Psoas muscle (tissue), 8 donors: ENCODE results near the gene ITGA1. TPM values are rescaled to one million over a fixed set of nuclear protein-coding genes. Genes with fewer than 3 reads are reported as not detected.
"Not testable (repeated sequence)": the region's sequence is repeated elsewhere in the genome, so short reads cannot be mapped to it uniquely, and the experiment has no call there.

Source experiments
- ATAC-seq, 4 donors: fragments of 200-7000 bp; cut with Tn5 transposase; one replicate each; pipeline ENCODE4 v1.9.1; 2020; ENCODE audit warnings: moderate library complexity in 3 of 4, mild to moderate bottlenecking in 2 of 4
- DNase-seq, 2 donors: peaks; one replicate each; pipeline ENCODE4 v3.0.0-alpha.2; 2020
- H3K27ac ChIP-seq: fragments of 200-600 bp; one replicate; pipeline ENCODE4 v1.8.0; 2022
- H3K27me3 ChIP-seq, 3 donors: fragments of 200-600 bp in 1 of 3; one replicate each; pipeline versions ENCODE4 v1.6.1 to v1.8.0; 2013 to 2022; ENCODE audit warnings: low read length in 2 of 3, mild to moderate bottlenecking in 2 of 3, moderate library complexity in 1 of 3; ENCODE audit not compliant: insufficient read depth in 3 of 3
- H3K36me3 ChIP-seq, 2 donors: fragments of 200-600 bp in 1 of 2; one replicate each; pipeline versions ENCODE4 v1.6.1 to v1.8.0; 2013 to 2022; ENCODE audit warnings: low read depth in 1 of 2, mild to moderate bottlenecking in 1 of 2, moderate library complexity in 1 of 2; ENCODE audit not compliant: insufficient read depth in 1 of 2
- H3K4me1 ChIP-seq: fragments of 200-600 bp; one replicate; pipeline ENCODE4 v1.8.0; 2022
- H3K4me3 ChIP-seq: fragments of 200-600 bp; one replicate; pipeline ENCODE4 v1.8.0; 2022; ENCODE audit warnings: mild to moderate bottlenecking
- H3K9me3 ChIP-seq: fragments of 200-600 bp; one replicate; pipeline ENCODE4 v1.8.0; 2022
- CTCF ChIP-seq: fragments of 200-600 bp; IDR thresholded peaks from one replicate; pipeline ENCODE4 v1.8.0; 2022; ENCODE audit warnings: antibody characterized with exemption
- WGBS, 3 donors: extraction: QIAGEN DNeasy Blood & Tissue Kit; methylation state at CpG; one replicate each; pipeline versions ENCODE4 v1.1.6 to v1.1.7; 2013; 5-methylcytosine and 5-hydroxymethylcytosine counted together
- intact Hi-C, 2 donors: fragments of 100-400 bp; cut with DNase I; formaldehyde crosslinking; loops; one replicate each; pipeline versions ENCODE4 v1.11.0 to v1.14.2; 2022
- polyA plus RNA-seq, 3 donors: library from polyadenylated mRNA; stranded (reverse); fragments of 200-250 nt; gene quantifications; one replicate each; pipeline ENCODE4 v1.2.3, GENCODE V29; 2013
- total RNA-seq, 4 donors: library from RNA; stranded (reverse); fragmentation: NEBNext Ultra II Directional in 2 of 4; extraction: Animal tissue kit (Norgen Biotek cat#: 25700) in 2 of 4; gene quantifications; one replicate each; pipeline versions ENCODE4 v1.2.1 to v1.2.4, GENCODE V29; 2021 to 2023
- donor health status: healthy with polysubstance abuse.
- donor health status: DM: no; HTN: no; CAD: no; lungs with moderate emphysema.
- donor health status: Bipolar disorder and iron deficiency.
- donor health status: healthy.
- donor health status: DM: yes; HTN: yes; CAD: no.
- donor health status: DM: no; HTN: no; CAD: no.
- donor health status: DM: no; HTN: no; CAD: no.
- donor health status: DM: yes; HTN: yes; CAD: no.

Gene ITGA1
- total and polyA plus RNA-seq, 7 donors: 3.4 to 29.3 (median 13.0) TPM

- H3K4me3 ChIP-seq: no peak overlapping the region
- no peak for ATAC-seq
Measured at GRCh38 chr5:52864371-52864770, 76.7 kb downstream of the ITGA1 start.

GRCh38 chr5:52864884-52865283 lies 77.2 kb downstream of the ITGA1 start:
- intact Hi-C loops: no loop called here
- H3K9me3 ChIP-seq: no peaks in the 10 kb centered on the region
- ATAC-seq: no peak
- no peaks in the 10 kb centered on the region for H3K36me3 ChIP-seq
- no peak for DNase-seq
- 69 to 81% (median 74%) methylated on average over 3 of the region's 3 CpGs for WGBS, 3 donors
- H3K27ac ChIP-seq: no peak overlapping the region
- no peaks in the 10 kb centered on the region for H3K27me3 ChIP-seq
- H3K4me1 ChIP-seq: no peaks in the 10 kb centered on the region
- no peak overlapping the region for H3K4me3 ChIP-seq
- TF ChIP-seq CTCF: no peak

More at GRCh38 chr5:52864371-52864770, 76.7 kb downstream of the ITGA1 start:
- Histone ChIP-seq H3K27me3 (no peaks in the 10 kb centered on the region), H3K4me1 (no peaks in the 10 kb centered on the region), H3K36me3 (no peaks in the 10 kb centered on the region), H3K9me3 (no peaks in the 10 kb centered on the region), H3K27ac (no peak overlapping the region)
- intact Hi-C loops: no loop called here
- DNase-seq: no peak
- TF ChIP-seq CTCF: no peak
- WGBS, 3 donors: 0 to 12% (median 5%) methylated on average over 2 of the region's 2 CpGs

- H3K27ac ChIP-seq, H3K27me3 ChIP-seq, DNase-seq, H3K9me3 ChIP-seq, H3K4me1 ChIP-seq, H3K4me3 ChIP-seq, ATAC-seq, intact Hi-C loops, H3K36me3 ChIP-seq: not testable (repeated sequence)
- 55 to 74% (median 60%) methylated on average over 2 of the region's 2 CpGs for WGBS, 3 donors
Measured at GRCh38 chr5:52865991-52866390, 78.3 kb downstream of the ITGA1 start.

GRCh38 chr5:52867809-52868208 lies 80.1 kb downstream of the ITGA1 start:
- ATAC-seq: no peak
- Histone ChIP-seq H3K27me3 (no peaks in the 10 kb centered on the region), H3K4me1 (no peaks in the 10 kb centered on the region), H3K27ac (no peak overlapping the region), H3K36me3 (no peaks in the 10 kb centered on the region), H3K4me3 (no peak overlapping the region), H3K9me3 (no peaks in the 10 kb centered on the region)
- intact Hi-C loops: no loop called here
- DNase-seq: no peak
- no peak for TF ChIP-seq CTCF
- WGBS, 3 donors: 57 to 70% (median 65%) methylated on average over 2 of the region's 2 CpGs

- 86 to 87% (median 87%) methylated on average over 2 of the region's 2 CpGs for WGBS, 3 donors
- intact Hi-C loops: no loop called here
- no peak for DNase-seq
- no peak overlapping the region for H3K27ac ChIP-seq
- H3K4me1 ChIP-seq: no peaks in the 10 kb centered on the region
- TF ChIP-seq CTCF: no peak
- H3K9me3 ChIP-seq: no peaks in the 10 kb centered on the region
- H3K27me3 ChIP-seq: no peaks in the 10 kb centered on the region
- no peak for ATAC-seq
- H3K36me3 ChIP-seq: no peaks in the 10 kb centered on the region
- H3K4me3 ChIP-seq: no peak overlapping the region
Measured at GRCh38 chr5:52868417-52868816, 80.7 kb downstream of the ITGA1 start.
